NK-92 treated with Interleukin-12 subunit alpha and Interleukin-12 subunit beta, amount 100 ng/mL, for 24 hours (cell line): ENCODE results near the gene PIBF1.

Experiments
- DNase-seq: peaks from one replicate; lab custom pipeline; 2025; lab: John Stamatoyannopoulos, UW

The PIBF1 gene

DNA sequence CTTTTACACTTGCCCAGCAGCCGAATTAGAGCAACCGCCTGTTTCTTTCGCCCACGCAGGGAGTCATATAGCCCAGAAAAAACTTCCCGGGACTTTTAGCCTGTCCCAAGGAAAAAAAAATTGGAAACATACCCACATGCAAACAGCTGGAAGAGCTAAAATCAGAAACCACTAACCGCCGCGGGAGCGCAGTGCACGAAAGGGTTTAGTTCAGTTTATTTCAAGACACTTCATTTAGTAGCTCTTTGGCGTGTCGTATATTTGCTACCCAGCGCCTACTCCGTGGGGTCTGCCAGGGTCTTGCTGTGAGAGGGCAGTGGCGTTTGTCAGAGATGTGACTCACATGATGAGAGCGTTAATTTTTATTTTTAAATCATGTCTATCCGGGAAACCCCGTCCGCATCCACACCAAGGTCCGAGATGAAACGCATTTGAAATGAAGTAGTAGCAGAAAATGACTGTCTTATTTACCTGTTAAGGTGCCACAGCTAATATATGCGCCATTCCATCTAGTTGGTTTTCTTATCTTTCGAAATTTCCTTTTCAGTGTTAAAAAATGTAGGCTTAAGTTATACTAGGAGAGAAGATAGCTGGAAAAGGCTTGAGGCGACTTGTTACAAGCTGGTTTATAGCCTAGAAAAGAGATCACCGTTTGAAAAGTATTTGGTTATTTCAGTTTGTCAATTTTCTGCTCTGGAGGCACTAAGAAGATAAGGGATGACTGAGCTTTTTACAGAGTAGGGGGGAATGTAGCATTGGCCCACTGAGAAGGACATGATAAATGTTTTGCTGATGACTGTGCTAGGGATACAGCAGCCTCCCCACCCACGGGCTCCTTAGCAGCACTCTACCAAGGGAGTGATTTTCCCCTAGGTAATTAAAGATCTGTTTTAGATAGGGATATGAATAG is 278.6 kb downstream of the PIBF1 start:
- no peak for DNase-seq

DNA sequence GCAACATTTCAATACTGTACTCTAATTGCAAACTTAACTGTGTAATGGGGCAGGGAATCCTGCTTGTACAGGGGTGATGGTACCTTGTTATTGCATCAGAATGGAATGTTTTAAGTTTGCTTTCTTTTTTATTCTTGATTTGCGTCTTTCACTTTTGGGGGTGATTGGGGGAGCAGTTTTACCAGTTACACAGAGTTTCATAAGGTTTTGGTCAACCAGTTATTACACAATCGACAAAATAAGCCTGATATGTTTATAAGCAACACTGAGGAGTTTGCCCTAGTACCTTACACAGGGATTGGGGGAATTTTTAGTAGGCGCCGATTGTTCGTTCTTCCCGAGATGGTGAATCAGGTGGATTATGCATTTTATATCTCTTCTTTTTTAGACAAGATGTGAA is 279.5 kb downstream of the PIBF1 start:
- DNase-seq, result no peak

DNA sequence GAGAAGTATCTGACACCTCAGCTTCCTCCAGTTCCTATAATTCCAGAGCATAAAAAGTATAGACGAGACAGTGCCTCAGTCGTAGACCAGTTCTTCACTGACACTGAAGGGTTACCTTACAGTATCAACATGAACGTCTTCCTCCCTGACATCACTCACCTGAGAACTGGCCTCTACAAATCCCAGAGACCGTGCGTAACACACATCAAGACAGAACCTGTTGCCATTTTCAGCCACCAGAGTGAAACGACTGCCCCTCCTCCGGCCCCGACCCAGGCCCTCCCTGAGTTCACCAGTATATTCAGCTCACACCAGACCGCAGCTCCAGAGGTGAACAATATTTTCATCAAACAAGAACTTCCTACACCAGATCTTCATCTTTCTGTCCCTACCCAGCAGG is 279.9 kb downstream of the PIBF1 start:
- DNase-seq, result no peak

DNA sequence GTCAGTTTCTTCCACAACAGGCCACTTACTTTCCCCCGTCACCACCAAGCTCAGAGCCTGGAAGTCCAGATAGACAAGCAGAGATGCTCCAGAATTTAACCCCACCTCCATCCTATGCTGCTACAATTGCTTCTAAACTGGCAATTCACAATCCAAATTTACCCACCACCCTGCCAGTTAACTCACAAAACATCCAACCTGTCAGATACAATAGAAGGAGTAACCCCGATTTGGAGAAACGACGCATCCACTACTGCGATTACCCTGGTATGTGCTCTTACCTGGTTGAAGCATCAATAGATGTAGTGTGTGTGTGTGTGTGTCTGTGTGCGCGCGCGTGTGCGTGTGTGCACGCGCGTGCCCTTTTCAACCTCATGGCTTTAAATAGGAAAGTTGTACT is 280.5 kb downstream of the PIBF1 start:
- no peak for DNase-seq

DNA sequence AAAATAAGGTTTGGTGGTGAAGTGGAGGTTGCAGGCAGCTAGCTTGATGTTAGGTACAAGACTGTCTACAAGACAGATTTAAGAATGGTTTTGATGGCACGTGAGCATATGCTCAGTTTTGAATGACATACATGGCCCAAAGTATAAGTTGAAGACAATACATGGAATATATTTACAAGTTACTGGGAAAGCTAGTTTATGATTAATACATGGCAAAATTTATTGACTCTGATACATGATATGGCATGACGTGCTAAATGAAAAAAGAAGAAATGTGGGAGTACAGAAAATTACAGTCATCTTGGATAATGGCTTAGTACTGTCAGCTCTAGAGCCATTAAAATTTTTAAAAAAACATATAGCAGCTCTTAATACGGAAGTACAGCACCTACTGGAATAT is 281.2 kb downstream of the PIBF1 start:
- DNase-seq, result no peak

DNA sequence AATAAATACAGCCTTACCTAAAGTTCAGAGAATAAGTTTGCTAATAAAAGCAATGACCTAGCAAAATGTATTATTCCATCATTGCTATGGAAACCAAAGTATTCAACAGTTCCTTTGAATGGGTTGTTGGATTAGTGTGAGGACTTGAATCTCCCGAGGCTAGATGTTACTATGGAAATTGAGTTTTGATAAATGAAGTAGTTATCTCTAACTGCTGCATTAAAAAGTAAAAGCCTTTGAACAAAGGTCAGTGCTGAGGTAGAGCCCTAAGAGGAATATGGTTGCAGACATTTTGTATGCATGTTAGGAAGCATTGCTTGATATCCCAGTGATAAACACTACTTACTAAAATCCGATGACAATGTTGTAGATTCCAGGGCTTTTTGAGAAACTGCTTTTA is 283.1 kb downstream of the PIBF1 start:
- DNase-seq, result no peak

DNA sequence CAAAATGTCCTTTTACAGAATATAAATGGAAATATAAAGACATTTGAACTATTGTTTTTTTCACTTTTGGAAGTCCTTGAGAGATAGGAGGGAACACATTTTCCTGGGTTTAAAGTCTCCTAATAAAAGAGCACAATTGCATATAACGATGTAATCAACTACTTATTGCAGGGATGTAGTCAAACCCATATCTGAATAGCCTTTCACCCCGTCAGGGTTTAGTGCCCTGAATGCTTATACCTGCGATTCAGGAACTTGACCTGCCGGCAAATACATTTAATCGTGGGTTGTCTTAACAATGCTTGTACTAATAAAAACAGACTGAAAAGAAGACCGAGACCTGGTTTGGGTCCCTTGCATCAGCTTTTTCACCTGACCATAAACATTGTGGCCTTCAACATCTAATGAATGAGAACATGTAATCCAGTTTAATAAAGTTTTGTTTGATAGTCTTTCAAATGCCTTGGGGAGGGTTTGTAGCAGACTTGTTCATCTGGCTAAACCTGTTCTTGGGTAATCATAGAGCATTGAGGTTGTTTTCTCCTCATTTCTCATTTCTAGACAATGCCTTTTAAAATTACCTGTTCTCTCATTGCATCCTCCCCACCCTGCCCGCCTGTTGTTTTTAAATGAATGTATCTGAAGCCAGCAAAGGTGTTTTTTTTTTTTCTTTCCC is 283.9 kb downstream of the PIBF1 start:
- no peak for DNase-seq
